ENCODE measurements around the gene RSAD2. TPM values are rescaled to one million over a fixed set of nuclear protein-coding genes. Genes with fewer than 3 reads are reported as not detected.

The RSAD2 gene
- total RNA-seq, 1 donor from 2014 or later, result 9.5 TPM

DNA sequence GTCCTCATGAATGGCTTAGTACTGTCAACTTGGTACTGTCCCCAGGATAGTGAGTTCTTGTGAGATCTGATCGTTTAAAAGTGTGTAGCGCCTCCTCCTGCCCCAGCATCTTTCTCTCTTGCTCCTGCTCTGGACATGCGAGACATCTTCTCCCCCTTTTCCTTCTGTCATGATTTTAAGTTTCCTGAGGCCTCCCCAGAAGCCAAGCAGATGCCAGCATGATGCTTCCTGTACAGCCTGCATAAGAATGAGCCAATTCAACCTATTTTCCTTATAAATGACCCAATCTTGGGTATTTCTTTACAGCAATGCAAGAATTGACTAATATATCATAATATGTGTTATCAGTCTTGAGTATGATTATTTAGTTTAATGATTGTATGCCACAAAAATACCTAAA, 3.5 kb upstream of the RSAD2 start:
- no peak for FAIRE-seq
- H3K9me3 Mint-ChIP-seq (ENCODE audit: unreplicated experiment), result peaks cover 5% of the 10 kb centered on the region
- no peaks in the 10 kb centered on the region for H3K9me3 ChIP-seq (ENCODE audit: insufficient read depth, low read depth, low read length)
- no peak overlapping the region for H3K9ac ChIP-seq (ENCODE audit: low read length)
- no peaks in the 10 kb centered on the region for H3K36me3 ChIP-seq (ENCODE audit: insufficient read depth, low read length)
- no peak overlapping the region for H3K27ac Mint-ChIP-seq (ENCODE audit: unreplicated experiment)
- no peaks in the 10 kb centered on the region for H3K27me3 ChIP-seq (ENCODE audit: insufficient read depth, low read length)
- no peak overlapping the region for H3K4me3 ChIP-seq (ENCODE audit: insufficient read depth, low read depth, low read length)
- no peaks in the 10 kb centered on the region for H3K79me2 ChIP-seq (ENCODE audit: insufficient read depth, low read length)
- H3K36me3 Mint-ChIP-seq (ENCODE audit: low read depth, unreplicated experiment), result no peaks in the 10 kb centered on the region
- no peaks in the 10 kb centered on the region for H3K4me1 ChIP-seq (ENCODE audit: insufficient read depth, low read length)
- H3K4me2 ChIP-seq (ENCODE audit: low read length), result no peak overlapping the region
- DNase-seq (ENCODE audit: low read depth), result no peak
- H4K20me1 ChIP-seq (ENCODE audit: insufficient read depth, low read length), result no peaks in the 10 kb centered on the region
- TF ChIP-seq EZH2 (IDR thresholded peaks at IDR 0.05; ENCODE audit: insufficient read depth, low read length), result no peak
- TF ChIP-seq, protein P1, sequence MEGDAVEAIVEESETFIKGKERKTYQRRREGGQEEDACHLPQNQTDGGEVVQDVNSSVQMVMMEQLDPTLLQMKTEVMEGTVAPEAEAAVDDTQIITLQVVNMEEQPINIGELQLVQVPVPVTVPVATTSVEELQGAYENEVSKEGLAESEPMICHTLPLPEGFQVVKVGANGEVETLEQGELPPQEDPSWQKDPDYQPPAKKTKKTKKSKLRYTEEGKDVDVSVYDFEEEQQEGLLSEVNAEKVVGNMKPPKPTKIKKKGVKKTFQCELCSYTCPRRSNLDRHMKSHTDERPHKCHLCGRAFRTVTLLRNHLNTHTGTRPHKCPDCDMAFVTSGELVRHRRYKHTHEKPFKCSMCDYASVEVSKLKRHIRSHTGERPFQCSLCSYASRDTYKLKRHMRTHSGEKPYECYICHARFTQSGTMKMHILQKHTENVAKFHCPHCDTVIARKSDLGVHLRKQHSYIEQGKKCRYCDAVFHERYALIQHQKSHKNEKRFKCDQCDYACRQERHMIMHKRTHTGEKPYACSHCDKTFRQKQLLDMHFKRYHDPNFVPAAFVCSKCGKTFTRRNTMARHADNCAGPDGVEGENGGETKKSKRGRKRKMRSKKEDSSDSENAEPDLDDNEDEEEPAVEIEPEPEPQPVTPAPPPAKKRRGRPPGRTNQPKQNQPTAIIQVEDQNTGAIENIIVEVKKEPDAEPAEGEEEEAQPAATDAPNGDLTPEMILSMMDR (IDR thresholded peaks at IDR 0.05; ENCODE audit: insufficient read depth, low read depth, low read length), result no peak
- peaks cover 4% of the 10 kb centered on the region for H3K27me3 Mint-ChIP-seq (ENCODE audit: low read depth, unreplicated experiment)
- H3K4me1 Mint-ChIP-seq (ENCODE audit: low read depth, unreplicated experiment), result peaks cover under 1% of the 10 kb centered on the region
- no peak overlapping the region for H2AFZ ChIP-seq (ENCODE audit: low read depth, low read length)
- no peak overlapping the region for H3K4me3 Mint-ChIP-seq (ENCODE audit: unreplicated experiment)
- no peak overlapping the region for H3K27ac ChIP-seq (ENCODE audit: low read depth, low read length)

DNA sequence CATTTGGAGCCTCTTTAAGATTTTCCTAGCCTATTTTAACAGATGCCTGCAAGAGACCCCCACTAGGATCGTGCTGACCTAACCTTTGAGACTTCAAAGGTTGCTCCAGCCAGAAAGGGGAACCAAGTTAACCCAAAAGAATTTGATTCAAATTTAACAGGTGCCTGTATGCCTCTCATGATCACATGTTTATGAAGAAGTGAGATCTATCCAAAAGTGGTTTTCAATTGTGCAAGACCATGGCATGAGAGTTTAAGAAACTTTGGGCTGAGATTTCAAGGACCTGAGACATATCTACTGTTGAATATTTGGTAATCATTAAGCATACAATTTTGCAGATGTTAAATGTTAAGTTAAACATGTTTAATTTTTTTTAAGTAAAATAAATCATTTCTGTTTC, 1.3 kb upstream of the RSAD2 start:
- no peaks in the 10 kb centered on the region for H4K20me1 ChIP-seq (ENCODE audit: insufficient read depth, low read length)
- no peak overlapping the region for H3K27ac Mint-ChIP-seq (ENCODE audit: unreplicated experiment)

DNA sequence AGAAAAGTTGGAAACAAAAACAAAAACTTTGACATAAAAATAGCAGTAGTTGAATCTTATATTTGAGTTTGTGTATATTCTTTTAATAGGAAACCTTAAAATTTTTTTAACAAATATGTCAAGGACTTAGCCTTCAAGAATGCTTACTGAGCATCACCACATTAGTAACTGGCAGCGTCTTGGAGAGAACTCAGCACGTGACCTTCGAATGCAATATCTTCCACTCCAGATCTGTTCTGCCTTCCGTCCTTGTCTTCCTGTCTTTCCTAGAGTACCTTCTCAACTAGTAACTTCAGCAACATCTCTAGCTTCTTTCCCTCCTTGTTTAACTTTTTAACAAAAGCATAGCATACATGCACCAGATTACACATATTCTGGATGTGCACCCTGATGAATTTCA, 972 bp downstream of the RSAD2 start:
- H3K9ac ChIP-seq (ENCODE audit: low read length), result no peak overlapping the region
- no peak overlapping the region for H3K27ac Mint-ChIP-seq (ENCODE audit: unreplicated experiment)
- H3K27me3 ChIP-seq (ENCODE audit: insufficient read depth, low read length), result no peaks in the 10 kb centered on the region
- no peak overlapping the region for H3K27ac ChIP-seq (ENCODE audit: low read depth, low read length)
- no peaks in the 10 kb centered on the region for H4K20me1 ChIP-seq (ENCODE audit: insufficient read depth, low read length)
- no peak overlapping the region for H2AFZ ChIP-seq (ENCODE audit: low read depth, low read length)
- no peaks in the 10 kb centered on the region for H3K27me3 Mint-ChIP-seq (ENCODE audit: low read depth, unreplicated experiment)
- TF ChIP-seq, protein P1 (IDR thresholded peaks at IDR 0.05; ENCODE audit: insufficient read depth, low read depth, low read length), result no peak
- no peak for TF ChIP-seq EZH2 (IDR thresholded peaks at IDR 0.05; ENCODE audit: insufficient read depth, low read length)
- no peak overlapping the region for H3K4me3 ChIP-seq (ENCODE audit: insufficient read depth, low read depth, low read length)
- H3K36me3 ChIP-seq (ENCODE audit: insufficient read depth, low read length), result no peaks in the 10 kb centered on the region
- no peaks in the 10 kb centered on the region for H3K9me3 ChIP-seq (ENCODE audit: insufficient read depth, low read depth, low read length)
- DNase-seq (ENCODE audit: low read depth), result no peak
- peak overlapping the region; percentile 41 for H3K4me3 Mint-ChIP-seq (ENCODE audit: unreplicated experiment)
- peaks cover 5% of the 10 kb centered on the region for H3K9me3 Mint-ChIP-seq (ENCODE audit: unreplicated experiment)
- FAIRE-seq, result no peak
- no peak overlapping the region for H3K4me2 ChIP-seq (ENCODE audit: low read length)
- no peaks in the 10 kb centered on the region for H3K79me2 ChIP-seq (ENCODE audit: insufficient read depth, low read length)
- no peaks in the 10 kb centered on the region for H3K4me1 ChIP-seq (ENCODE audit: insufficient read depth, low read length)
- H3K36me3 Mint-ChIP-seq (ENCODE audit: low read depth, unreplicated experiment), result no peaks in the 10 kb centered on the region
- peaks cover 11% of the 10 kb centered on the region for H3K4me1 Mint-ChIP-seq (ENCODE audit: low read depth, unreplicated experiment)

More for the DNA sequence above, 1.3 kb upstream of the RSAD2 start:
- Histone ChIP-seq H3K9ac (ENCODE audit: low read length) (no peak overlapping the region), H3K27ac (ENCODE audit: low read depth, low read length) (no peak overlapping the region), H3K79me2 (ENCODE audit: insufficient read depth, low read length) (no peaks in the 10 kb centered on the region), H3K4me2 (ENCODE audit: low read length) (no peak overlapping the region), H3K27me3 (ENCODE audit: insufficient read depth, low read length) (no peaks in the 10 kb centered on the region), H3K9me3 (ENCODE audit: insufficient read depth, low read depth, low read length) (no peaks in the 10 kb centered on the region), H2AFZ (ENCODE audit: low read depth, low read length) (no peak overlapping the region), H3K4me1 (ENCODE audit: insufficient read depth, low read length) (no peaks in the 10 kb centered on the region), H3K4me3 (ENCODE audit: insufficient read depth, low read depth, low read length) (no peak overlapping the region), H3K36me3 (ENCODE audit: insufficient read depth, low read length) (no peaks in the 10 kb centered on the region)
- Mint-ChIP-seq H3K4me3 (ENCODE audit: unreplicated experiment) (no peak overlapping the region), H3K27me3 (ENCODE audit: low read depth, unreplicated experiment) (peaks cover 4% of the 10 kb centered on the region), H3K4me1 (ENCODE audit: low read depth, unreplicated experiment) (peaks cover 11% of the 10 kb centered on the region), H3K9me3 (ENCODE audit: unreplicated experiment) (peaks cover 5% of the 10 kb centered on the region), H3K36me3 (ENCODE audit: low read depth, unreplicated experiment) (no peaks in the 10 kb centered on the region)
- TF ChIP-seq, protein P1 (IDR thresholded peaks at IDR 0.05; ENCODE audit: insufficient read depth, low read depth, low read length), result no peak
- TF ChIP-seq EZH2 (IDR thresholded peaks at IDR 0.05; ENCODE audit: insufficient read depth, low read length), result no peak
- FAIRE-seq (no peak), DNase-seq (ENCODE audit: low read depth) (no peak)

Data from astrocyte (in vitro differentiated cells and primary cell).